ENCODE measurements around the gene HDAC4.

The HDAC4 gene

DNA sequence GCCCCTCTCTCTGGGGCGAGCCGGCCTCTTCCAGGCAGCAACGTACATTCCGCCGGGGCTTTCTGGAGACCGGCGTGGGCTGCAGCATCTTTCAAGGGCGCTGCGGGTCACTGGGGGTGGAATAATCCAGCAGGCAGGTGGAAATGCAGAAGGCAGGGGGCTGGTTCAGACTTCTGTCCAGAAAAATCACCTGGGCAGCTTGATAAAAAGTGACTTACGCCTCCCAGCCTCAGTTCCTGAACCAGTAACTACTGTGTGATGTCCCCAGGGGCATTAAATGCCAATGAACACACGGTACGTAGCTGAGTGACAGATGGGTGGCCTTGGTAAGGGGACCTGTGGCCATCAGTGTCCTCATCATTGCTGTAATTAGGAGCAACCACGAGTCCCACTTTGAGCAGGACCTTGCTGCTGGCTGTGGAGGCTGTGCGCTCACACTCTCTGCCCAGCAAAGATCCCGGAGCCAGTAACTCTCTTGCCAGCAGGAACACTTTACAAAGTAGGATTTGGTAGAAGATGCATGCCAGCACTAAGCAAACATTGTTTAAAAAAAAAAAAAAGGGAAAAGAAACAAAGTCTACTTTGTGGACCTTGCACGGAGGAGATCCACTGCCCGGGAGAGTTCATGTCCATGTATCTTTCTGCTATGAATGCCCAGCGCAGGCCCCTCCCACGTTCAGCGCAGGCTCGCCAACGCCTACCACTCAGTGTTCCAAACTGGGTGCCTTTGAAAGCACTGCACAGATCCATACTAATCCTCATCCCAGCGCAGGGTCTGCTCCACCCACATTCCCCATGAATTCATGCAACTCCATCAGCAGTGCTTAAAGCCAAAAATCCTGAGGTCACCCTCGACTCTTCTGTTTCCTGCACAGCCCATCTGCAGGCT is 177.3 kb downstream of the HDAC4 start:
- Histone ChIP-seq H3K27ac (ENCODE audit: low read depth, low read length) (peak overlapping the region; percentile 83), H3K4me1 (ENCODE audit: insufficient read depth, low read length) (peaks cover 88% of the 10 kb centered on the region), H3K36me3 (ENCODE audit: insufficient read depth, low read length) (no peaks in the 10 kb centered on the region), H3K27me3 (ENCODE audit: control insufficient read depth in 1 of 2, insufficient read depth in 2 of 2, low read length in 2 of 2) (no peaks in the 10 kb centered on the region), H3K4me3 (ENCODE audit: low read depth in 1 of 2, low read length in 2 of 2) (peak overlapping the region in 1 of 2 donors; percentile 37), H3K9ac (ENCODE audit: low read length) (peak overlapping the region; percentile 30), H3K9me3 (ENCODE audit: low read length) (no peaks in the 10 kb centered on the region)

DNA sequence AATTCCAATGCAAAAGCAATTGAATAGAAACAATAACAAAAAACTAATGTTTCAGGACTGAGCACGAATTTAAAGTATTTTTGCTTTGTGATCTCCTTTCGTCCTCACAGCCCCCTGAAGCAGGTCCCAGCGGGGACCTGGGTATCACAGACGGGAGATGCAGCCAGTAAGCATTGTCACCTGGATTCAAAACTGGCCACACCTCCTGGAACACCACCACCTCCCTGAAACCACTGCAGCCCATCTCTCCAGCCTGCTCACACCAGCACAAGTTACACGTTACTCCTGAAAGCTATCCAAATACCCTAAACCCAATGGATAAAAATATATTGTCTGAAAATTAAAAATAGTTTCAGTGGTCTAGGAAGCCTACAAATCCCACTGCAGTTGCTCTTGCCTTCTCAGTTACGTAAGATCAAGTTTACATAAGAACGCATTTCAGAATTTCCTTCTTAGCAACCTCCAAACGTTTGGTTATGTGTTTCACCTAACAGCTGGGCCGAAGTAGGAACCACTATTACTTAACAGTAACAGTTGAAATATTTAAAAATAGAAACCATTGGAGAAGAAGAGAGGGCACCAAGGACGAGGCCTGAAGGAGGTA is 178.0 kb downstream of the HDAC4 start:
- Histone ChIP-seq H3K36me3 (ENCODE audit: insufficient read depth, low read length) (no peaks in the 10 kb centered on the region), H3K9ac (ENCODE audit: low read length) (no peak overlapping the region), H3K4me1 (ENCODE audit: insufficient read depth, low read length) (peaks cover 81% of the 10 kb centered on the region), H3K27me3 (ENCODE audit: control insufficient read depth in 1 of 2, insufficient read depth in 2 of 2, low read length in 2 of 2) (no peaks in the 10 kb centered on the region), H3K27ac (ENCODE audit: low read depth, low read length) (peak overlapping the region; percentile 83), H3K9me3 (ENCODE audit: low read length) (no peaks in the 10 kb centered on the region), H3K4me3 (ENCODE audit: low read depth in 1 of 2, low read length in 2 of 2) (peak overlapping the region in 1 of 2 donors; percentile 37)

DNA sequence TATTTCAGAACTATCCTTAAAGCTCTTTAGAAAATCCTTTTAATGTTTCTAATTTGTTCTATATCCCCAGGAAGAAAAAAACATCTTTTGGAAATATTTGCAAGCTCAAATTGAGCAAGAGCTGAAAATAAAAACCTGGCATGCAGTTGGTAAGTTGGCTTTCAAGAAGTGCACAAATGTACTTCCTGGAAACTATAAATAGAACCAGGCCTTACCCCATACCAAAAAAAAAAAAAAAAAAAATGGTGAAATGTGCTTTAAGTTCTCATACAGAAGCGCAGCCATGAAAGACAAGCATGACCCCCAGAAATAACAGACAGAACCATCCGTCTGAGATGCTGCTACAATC is 178.5 kb downstream of the HDAC4 start:
- Histone ChIP-seq H3K27me3 (ENCODE audit: control insufficient read depth in 1 of 2, insufficient read depth in 2 of 2, low read length in 2 of 2) (no peaks in the 10 kb centered on the region), H3K9ac (ENCODE audit: low read length) (peak overlapping the region; percentile 45), H3K4me3 (ENCODE audit: low read depth in 1 of 2, low read length in 2 of 2) (peak overlapping the region in 1 of 2 donors; percentile 36), H3K27ac (ENCODE audit: low read depth, low read length) (peak overlapping the region; percentile 83), H3K4me1 (ENCODE audit: insufficient read depth, low read length) (peaks cover 75% of the 10 kb centered on the region), H3K9me3 (ENCODE audit: low read length) (no peaks in the 10 kb centered on the region), H3K36me3 (ENCODE audit: insufficient read depth, low read length) (no peaks in the 10 kb centered on the region)

DNA sequence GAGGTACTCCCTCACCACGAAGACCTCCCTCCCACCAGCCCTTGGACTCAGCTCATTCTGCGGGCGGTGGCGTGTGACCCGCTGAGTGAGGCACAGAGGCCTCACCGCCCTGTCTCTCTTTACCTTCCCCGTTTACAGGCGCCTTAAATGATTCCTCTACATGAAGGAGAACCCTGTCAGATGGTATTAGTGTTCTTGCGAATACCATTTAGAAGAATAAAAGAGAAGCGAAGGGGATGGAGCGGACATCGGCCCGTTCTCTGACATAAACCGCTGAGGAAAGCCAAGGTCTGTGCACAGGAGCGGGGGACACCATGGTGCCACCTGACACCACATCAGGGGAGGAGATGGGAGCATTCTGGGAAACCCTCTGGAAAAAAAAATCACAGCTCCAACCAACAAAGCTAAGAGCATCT is 179.8 kb downstream of the HDAC4 start:
- H3K9ac ChIP-seq (ENCODE audit: low read length) = no peak overlapping the region
- peaks cover 75% of the 10 kb centered on the region for H3K4me1 ChIP-seq (ENCODE audit: insufficient read depth, low read length)
- H3K4me3 ChIP-seq (ENCODE audit: low read depth in 1 of 2, low read length in 2 of 2) = peak overlapping the region in 1 of 2 donors; percentile 36
- H3K27ac ChIP-seq (ENCODE audit: low read depth, low read length) = peak overlapping the region; percentile 10
- H3K9me3 ChIP-seq (ENCODE audit: low read length) = no peaks in the 10 kb centered on the region
- no peaks in the 10 kb centered on the region for H3K27me3 ChIP-seq (ENCODE audit: control insufficient read depth in 1 of 2, insufficient read depth in 2 of 2, low read length in 2 of 2)
- no peaks in the 10 kb centered on the region for H3K36me3 ChIP-seq (ENCODE audit: insufficient read depth, low read length)

DNA sequence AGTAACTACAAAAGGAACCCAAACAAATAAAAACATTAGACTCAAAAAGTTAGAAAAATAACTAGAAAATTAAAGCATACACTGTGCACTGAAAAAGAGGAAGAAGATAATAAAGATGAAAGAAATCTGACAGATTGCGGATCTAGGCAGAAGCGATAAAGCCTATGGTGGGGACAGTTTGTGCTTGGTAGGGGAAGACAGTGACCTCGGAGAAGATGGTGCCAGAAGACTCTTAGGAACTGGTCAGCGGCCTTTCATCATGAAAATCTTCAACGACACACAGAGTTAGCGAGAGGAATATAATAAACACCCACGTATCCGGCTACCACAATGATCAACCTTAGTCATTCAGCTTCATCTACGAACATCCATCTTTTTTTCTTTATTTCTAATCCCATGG is 180.5 kb downstream of the HDAC4 start:
- Histone ChIP-seq H3K36me3 (ENCODE audit: insufficient read depth, low read length) (no peaks in the 10 kb centered on the region), H3K9ac (ENCODE audit: low read length) (no peak overlapping the region), H3K27me3 (ENCODE audit: control insufficient read depth in 1 of 2, insufficient read depth in 2 of 2, low read length in 2 of 2) (no peaks in the 10 kb centered on the region), H3K9me3 (ENCODE audit: low read length) (no peaks in the 10 kb centered on the region), H3K27ac (ENCODE audit: low read depth, low read length) (peak overlapping the region; percentile 10), H3K4me1 (ENCODE audit: insufficient read depth, low read length) (peaks cover 74% of the 10 kb centered on the region), H3K4me3 (ENCODE audit: low read depth in 1 of 2, low read length in 2 of 2) (no peak overlapping the region)

DNA sequence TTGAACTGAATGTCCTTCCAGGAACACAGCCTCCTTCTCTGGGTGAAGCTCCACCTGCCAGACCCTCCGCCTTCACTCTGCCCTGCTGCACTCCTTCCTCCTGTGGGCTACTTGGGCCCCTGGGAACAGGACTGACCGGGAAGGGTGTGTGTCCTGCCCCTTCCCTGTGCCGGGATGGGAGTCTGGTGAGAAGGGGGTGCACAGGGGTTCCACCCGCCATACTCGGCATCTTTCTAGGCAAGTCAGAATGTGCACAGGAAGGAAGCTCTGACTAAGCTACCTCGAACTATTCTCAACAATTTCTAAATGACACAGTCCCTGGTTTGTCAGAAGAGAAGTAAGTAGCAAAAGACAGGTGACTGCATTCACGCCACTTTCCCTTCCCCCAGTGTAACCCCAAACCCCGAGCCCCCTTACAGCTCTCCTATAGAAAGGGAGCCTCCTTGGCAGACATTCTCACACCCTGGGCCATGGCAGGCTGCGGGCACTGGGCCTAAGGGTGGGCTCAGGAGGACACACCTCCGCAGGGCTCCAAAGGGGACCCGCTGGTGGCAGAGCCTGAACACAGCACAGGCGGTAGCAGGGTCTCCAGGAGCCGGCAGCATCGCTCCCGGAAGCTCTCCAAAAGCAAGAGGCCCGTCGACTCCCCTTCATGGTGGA is 184.1 kb downstream of the HDAC4 start:
- Histone ChIP-seq H3K9me3 (ENCODE audit: low read length) (no peaks in the 10 kb centered on the region), H3K27me3 (ENCODE audit: control insufficient read depth in 1 of 2, insufficient read depth in 2 of 2, low read length in 2 of 2) (no peaks in the 10 kb centered on the region), H3K36me3 (ENCODE audit: insufficient read depth, low read length) (no peaks in the 10 kb centered on the region), H3K27ac (ENCODE audit: low read depth, low read length) (no peak overlapping the region), H3K9ac (ENCODE audit: low read length) (no peak overlapping the region), H3K4me3 (ENCODE audit: low read depth in 1 of 2, low read length in 2 of 2) (no peak overlapping the region), H3K4me1 (ENCODE audit: insufficient read depth, low read length) (peaks cover 73% of the 10 kb centered on the region)

DNA sequence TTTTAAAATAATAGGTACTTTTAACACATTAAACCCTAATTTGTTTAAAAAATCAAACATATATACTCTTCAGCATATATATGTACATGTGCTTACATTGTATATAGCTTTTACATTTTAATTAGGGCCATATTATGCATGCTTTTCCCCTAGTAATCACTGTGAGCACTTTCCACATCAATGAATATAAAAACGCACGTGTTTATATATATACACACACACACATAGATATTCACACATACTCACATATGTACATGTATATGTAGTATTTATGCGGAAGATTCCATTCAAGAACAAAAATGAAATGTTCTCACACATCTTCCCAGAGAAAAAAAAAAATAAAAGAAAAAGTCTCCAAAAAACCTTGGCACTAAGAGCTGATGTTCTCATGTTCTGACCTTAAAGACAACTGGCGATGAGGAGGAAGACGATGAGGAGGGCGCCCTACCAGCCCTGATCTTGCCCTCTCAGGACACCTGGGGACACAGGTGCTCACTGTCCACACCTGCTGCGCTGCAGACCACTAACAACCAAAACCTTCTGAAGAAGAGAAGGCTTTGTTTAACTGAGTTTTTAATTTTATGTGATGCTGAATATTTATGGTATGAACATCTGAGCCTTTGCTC is 184.7 kb downstream of the HDAC4 start:
- peaks cover 73% of the 10 kb centered on the region for H3K4me1 ChIP-seq (ENCODE audit: insufficient read depth, low read length)
- H3K36me3 ChIP-seq (ENCODE audit: insufficient read depth, low read length) = no peaks in the 10 kb centered on the region
- no peaks in the 10 kb centered on the region for H3K9me3 ChIP-seq (ENCODE audit: low read length)
- H3K4me3 ChIP-seq (ENCODE audit: low read depth in 1 of 2, low read length in 2 of 2) = no peak overlapping the region
- no peaks in the 10 kb centered on the region for H3K27me3 ChIP-seq (ENCODE audit: control insufficient read depth in 1 of 2, insufficient read depth in 2 of 2, low read length in 2 of 2)
- H3K27ac ChIP-seq (ENCODE audit: low read depth, low read length) = no peak overlapping the region
- no peak overlapping the region for H3K9ac ChIP-seq (ENCODE audit: low read length)

DNA sequence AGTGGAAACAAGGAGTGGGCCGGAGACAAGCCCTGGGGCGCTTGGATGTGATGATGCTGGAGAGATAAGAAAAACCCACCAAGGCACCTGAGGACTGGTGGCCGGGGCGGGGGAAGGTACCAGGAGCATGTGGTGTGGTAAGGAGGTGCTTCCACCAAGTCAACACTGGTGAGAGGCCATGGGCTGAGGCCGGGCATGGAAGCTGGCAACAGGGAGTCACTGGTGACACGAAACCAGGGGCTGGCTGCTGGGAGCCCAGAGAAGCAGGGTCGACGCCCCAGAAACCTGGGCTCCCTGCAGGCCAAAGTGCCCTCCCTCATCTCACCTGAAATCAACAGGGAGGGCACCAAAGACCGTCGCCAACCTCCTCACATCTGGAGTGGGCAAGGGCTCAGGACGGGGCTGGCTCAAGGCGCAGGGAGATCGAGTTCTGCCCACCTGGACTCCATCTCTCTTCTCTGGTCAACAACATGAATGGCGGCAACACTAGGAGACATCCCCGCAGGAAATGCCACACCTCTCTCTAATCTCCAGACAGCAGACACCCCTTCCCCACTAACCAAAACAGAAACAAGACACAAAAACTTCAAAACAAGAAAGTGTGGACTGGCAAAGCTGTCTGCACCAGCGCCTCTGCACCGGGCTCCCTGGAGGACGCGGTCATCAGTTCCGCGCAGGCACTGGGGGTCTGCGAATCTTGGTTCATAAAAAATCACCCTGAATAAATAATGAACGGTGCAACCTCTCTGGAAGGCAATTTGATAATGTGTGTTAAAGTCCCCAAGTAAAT is 185.5 kb downstream of the HDAC4 start:
- Histone ChIP-seq H3K9me3 (ENCODE audit: low read length) (no peaks in the 10 kb centered on the region), H3K36me3 (ENCODE audit: insufficient read depth, low read length) (no peaks in the 10 kb centered on the region), H3K9ac (ENCODE audit: low read length) (no peak overlapping the region), H3K4me1 (ENCODE audit: insufficient read depth, low read length) (peaks cover 73% of the 10 kb centered on the region), H3K4me3 (ENCODE audit: low read depth in 1 of 2, low read length in 2 of 2) (no peak overlapping the region), H3K27me3 (ENCODE audit: control insufficient read depth in 1 of 2, insufficient read depth in 2 of 2, low read length in 2 of 2) (no peaks in the 10 kb centered on the region), H3K27ac (ENCODE audit: low read depth, low read length) (no peak overlapping the region)

DNA sequence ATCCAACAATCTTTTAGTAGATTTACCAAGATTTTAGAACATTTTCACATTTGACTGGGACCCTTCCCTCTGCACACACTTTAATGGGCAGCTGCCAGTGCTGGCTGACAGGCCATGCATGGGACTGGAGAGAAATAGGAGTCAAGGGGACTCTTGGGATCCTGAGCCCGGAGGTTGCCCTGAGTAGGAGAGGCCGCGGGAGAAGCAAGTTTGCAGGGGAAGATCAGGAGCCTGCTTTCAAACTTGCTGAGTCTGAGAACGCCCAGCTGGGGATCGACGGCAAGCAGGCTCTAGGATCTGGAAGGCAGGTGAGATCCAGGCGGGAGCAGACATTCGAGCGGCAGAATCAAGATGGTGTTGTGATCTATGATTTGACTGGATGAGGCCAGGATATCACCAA is 186.1 kb downstream of the HDAC4 start:
- H3K4me3 ChIP-seq (ENCODE audit: low read depth in 1 of 2, low read length in 2 of 2) = no peak overlapping the region
- H3K9me3 ChIP-seq (ENCODE audit: low read length) = no peaks in the 10 kb centered on the region
- no peaks in the 10 kb centered on the region for H3K27me3 ChIP-seq (ENCODE audit: control insufficient read depth in 1 of 2, insufficient read depth in 2 of 2, low read length in 2 of 2)
- H3K9ac ChIP-seq (ENCODE audit: low read length) = no peak overlapping the region
- peaks cover 71% of the 10 kb centered on the region for H3K4me1 ChIP-seq (ENCODE audit: insufficient read depth, low read length)
- no peaks in the 10 kb centered on the region for H3K36me3 ChIP-seq (ENCODE audit: insufficient read depth, low read length)
- no peak overlapping the region for H3K27ac ChIP-seq (ENCODE audit: low read depth, low read length)

DNA sequence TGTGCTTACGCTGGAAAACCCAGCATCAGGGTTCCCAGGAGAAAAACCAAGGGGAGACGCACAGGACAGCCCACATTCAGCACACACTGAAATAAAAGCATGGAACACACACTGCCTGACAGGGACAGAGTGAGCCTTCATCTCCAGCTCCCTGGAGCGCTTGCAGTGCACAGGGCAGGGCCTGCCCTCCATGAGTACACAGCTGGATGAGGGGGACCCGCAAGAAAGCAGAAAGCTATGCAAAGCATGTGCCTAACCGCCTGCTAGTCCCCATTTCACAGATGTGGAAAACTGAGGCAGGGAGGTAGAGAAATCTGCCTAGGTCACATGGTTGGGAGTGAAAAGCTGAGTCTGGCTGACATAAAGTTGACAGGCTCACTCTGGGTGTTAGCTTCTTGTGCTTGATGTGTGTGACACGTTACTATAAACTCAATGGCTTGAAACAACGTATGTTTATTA is 187.1 kb downstream of the HDAC4 start:
- Histone ChIP-seq H3K9ac (ENCODE audit: low read length) (no peak overlapping the region), H3K9me3 (ENCODE audit: low read length) (no peaks in the 10 kb centered on the region), H3K27me3 (ENCODE audit: control insufficient read depth in 1 of 2, insufficient read depth in 2 of 2, low read length in 2 of 2) (no peaks in the 10 kb centered on the region), H3K36me3 (ENCODE audit: insufficient read depth, low read length) (no peaks in the 10 kb centered on the region), H3K4me1 (ENCODE audit: insufficient read depth, low read length) (peaks cover 70% of the 10 kb centered on the region), H3K27ac (ENCODE audit: low read depth, low read length) (no peak overlapping the region), H3K4me3 (ENCODE audit: low read depth in 1 of 2, low read length in 2 of 2) (no peak overlapping the region)
